Measurements from ENCODE around the gene MRLN.
"Not testable (repeated sequence)": the region's sequence is repeated elsewhere in the genome, so short reads cannot be mapped to it uniquely, and the experiment has no call there.

The MRLN gene

GRCh38 chr10:59744762-59745161 is 8.5 kb downstream of the MRLN start:
- not testable (repeated sequence) for DNase-seq

- not testable (repeated sequence) for DNase-seq
These were observed 9.1 kb downstream of the MRLN start for GRCh38 chr10:59744156-59744555.

GRCh38 chr10:59741583-59741982 is 11.7 kb downstream of the MRLN start:
- no peak for DNase-seq

GRCh38 chr10:59741048-59741447 is 12.2 kb downstream of the MRLN start:
- DNase-seq = no peak

- DNase-seq = no peak
These were observed 16.5 kb downstream of the MRLN start for GRCh38 chr10:59736749-59737148.

GRCh38 chr10:59735296-59735695 is 18.0 kb downstream of the MRLN start:
- no peak for DNase-seq

- DNase-seq = no peak
These were observed 19.2 kb downstream of the MRLN start for GRCh38 chr10:59734014-59734462.

GRCh38 chr10:59733321-59734013 is 19.8 kb downstream of the MRLN start:
- DNase-seq = not testable (repeated sequence)

- DNase-seq = not testable (repeated sequence)
These were observed 20.4 kb downstream of the MRLN start for GRCh38 chr10:59732849-59733248.

GRCh38 chr10:59729167-59729566 is 24.1 kb downstream of the MRLN start:
- DNase-seq = not testable (repeated sequence)

- DNase-seq = no peak
These were observed 28.9 kb downstream of the MRLN start for GRCh38 chr10:59724098-59724938.

- DNase-seq = no peak
These were observed 32.9 kb downstream of the MRLN start for GRCh38 chr10:59720377-59720776.

GRCh38 chr10:59719374-59719773 is 33.9 kb downstream of the MRLN start:
- no peak for DNase-seq

- no peak for DNase-seq
These were observed 35.0 kb downstream of the MRLN start for GRCh38 chr10:59718257-59718656.

GRCh38 chr10:59713196-59713821 is 39.9 kb downstream of the MRLN start:
- no peak for DNase-seq

GRCh38 chr10:59711871-59712494 is 41.3 kb downstream of the MRLN start:
- no peak for DNase-seq

GRCh38 chr10:59709395-59710125 is 43.7 kb downstream of the MRLN start, which contains the start of gene SLC16A9:
Gene SLC16A9, minus strand, starts transcription at chr10:59709850. Its CDS starts 25,559 bp downstream, at chr10:59684291.
- DNase-seq = no peak

- no peak for DNase-seq
These were observed 44.4 kb downstream of the MRLN start for GRCh38 chr10:59708816-59709394.

- no peak for DNase-seq
These were observed 46.1 kb downstream of the MRLN start for GRCh38 chr10:59706851-59707797.

- no peak for DNase-seq
These were observed 47.3 kb downstream of the MRLN start for GRCh38 chr10:59705931-59706330.

- no peak for DNase-seq
These were observed 48.6 kb downstream of the MRLN start for GRCh38 chr10:59704630-59705029.

Data from SIG-M5 (cell line).